GM12878 (cell line): ENCODE results near the gene ANKRD42. TPM values are rescaled to one million over a fixed set of nuclear protein-coding genes. Genes with fewer than 3 reads are reported as not detected.

ENCODE experiments used
- ATAC-seq: fragments of 200-7000 bp; cut with Tn5 transposase; 3 replicates; pipeline ENCODE4 v1.9.1; 2020; ENCODE audit warnings: mild to moderate bottlenecking, moderate library complexity
- BruUV-seq: library from RNA; stranded (reverse); fragments of 400-500 nt; replicated peaks from 2 replicates; lab custom pipeline; 2021; lab: Mats Ljungman, UMichigan
- CTCF ChIA-PET: fragments of 300-600 bp; sonication (Branson Sonifier 250); formaldehyde crosslinking; extraction: SDS; loops from one replicate; lab custom pipeline; 2021; ENCODE audit warnings: inconsistent platforms; lab: Yijun Ruan, JAX
- POLR2A ChIA-PET: fragments of 350-600 bp; formaldehyde crosslinking; extraction: SDS; loops from one replicate; lab custom pipeline; 2021; ENCODE audit warnings: inconsistent platforms; lab: Charles Lee
- RAD21 ChIA-PET: fragments of 300-600 bp; sonication (Branson Sonifier 250); formaldehyde crosslinking; loops from one replicate; lab custom pipeline; 2023; ENCODE audit warnings: antibody characterized with exemption; ENCODE audit not compliant: unreplicated experiment; lab: Charles Lee
- SMC1A ChIA-PET: fragments of 300-600 bp; sonication (Branson Sonifier 250); formaldehyde crosslinking; loops from one replicate; lab custom pipeline; 2023; ENCODE audit not compliant: unreplicated experiment, uncharacterized antibody; lab: Charles Lee
- DNase-seq: peaks from one replicate; pipeline ENCODE4 v3.0.0-alpha.2; 2011; ENCODE audit warnings: low read depth, low spot score
- FAIRE-seq: peaks from 3 replicates; lab custom pipeline; 2011; peaks lifted over from hg19 to GRCh38; lab: Jason Lieb, UNC
- H2AFZ ChIP-seq: 2 replicates; pipeline ENCODE4 v1.6.0; 2011; ENCODE audit warnings: low read depth, low read length, control low read depth; ENCODE audit not compliant: control insufficient read depth
- H3K27ac ChIP-seq: 2 replicates; pipeline ENCODE4 v1.5.1; 2011; ENCODE audit warnings: control low read depth; ENCODE audit not compliant: control insufficient read depth, insufficient read depth
- H3K27me3 ChIP-seq, 2 experiments: replicated peaks in 1 of 2; 2 replicates each; pipeline versions ENCODE4 v1.6.0 to v1.6.1; 2011; ENCODE audit warnings: low read length in 1 of 2; ENCODE audit not compliant: control insufficient read depth in 2 of 2, insufficient read depth in 2 of 2
- H3K36me3 ChIP-seq, 2 experiments: 2 replicates each; pipeline ENCODE4 v1.5.1; 2011; ENCODE audit warnings: low read length in 1 of 2; ENCODE audit not compliant: control insufficient read depth in 2 of 2, insufficient read depth in 2 of 2
- H3K4me1 ChIP-seq: 2 replicates; pipeline ENCODE4 v1.6.1; 2011; ENCODE audit warnings: mild to moderate bottlenecking, low read length, moderate library complexity, mixed read lengths; ENCODE audit not compliant: control insufficient read depth, insufficient read depth
- H3K4me2 ChIP-seq: 2 replicates; pipeline ENCODE4 v1.6.0; 2011; ENCODE audit warnings: control low read depth; ENCODE audit not compliant: control insufficient read depth, insufficient read depth
- H3K4me3 ChIP-seq: fragments of 200-600 bp; sonication (generic); 2 replicates; pipeline ENCODE4 v1.5.1; 2016
- H3K79me2 ChIP-seq: 2 replicates; pipeline ENCODE4 v1.6.0; 2011; ENCODE audit warnings: low read length; ENCODE audit not compliant: control insufficient read depth, insufficient read depth
- H3K9ac ChIP-seq: 2 replicates; pipeline ENCODE4 v1.8.0; 2011; ENCODE audit warnings: low read length, control low read depth, mixed read lengths; ENCODE audit not compliant: control insufficient read depth, insufficient read depth
- H3K9me3 ChIP-seq: replicated peaks from 3 replicates; pipeline ENCODE4 v1.5.1; 2011; ENCODE audit warnings: mild to moderate bottlenecking, low read length; ENCODE audit not compliant: control insufficient read depth, insufficient read depth
- H4K20me1 ChIP-seq: 2 replicates; pipeline ENCODE4 v1.6.0; 2011; ENCODE audit not compliant: control insufficient read depth, insufficient read depth
- ASH2L ChIP-seq: fragments of 300-600, 200-600 bp; sonication (generic); IDR thresholded peaks from 2 replicates; pipeline ENCODE4 v1.6.1; 2017; ENCODE audit warnings: low read depth, mild to moderate bottlenecking, borderline replicate concordance
- BCLAF1 ChIP-seq: fragments of 450-650 bp; IDR thresholded peaks from 2 replicates; pipeline ENCODE4 v1.6.1; 2017; ENCODE audit warnings: antibody characterized with exemption, mild to moderate bottlenecking, moderate library complexity
- BMI1 ChIP-seq: fragments of 450-650 bp; IDR thresholded peaks from 2 replicates; pipeline ENCODE4 v1.6.1; 2016; ENCODE audit warnings: mild to moderate bottlenecking, moderate library complexity, borderline replicate concordance
- CHD2 ChIP-seq: IDR thresholded peaks from 2 replicates; pipeline ENCODE4 v1.6.1; 2011; ENCODE audit warnings: low read depth, low read length, improper control_type of control experiment, borderline replicate concordance
- DPF2 ChIP-seq: fragments of 450-650 bp; IDR thresholded peaks from 2 replicates; pipeline ENCODE4 v1.6.1; 2017; ENCODE audit warnings: mild to moderate bottlenecking
- ETV6 ChIP-seq, 2 experiments: fragments of 450-650 bp in 1 of 2; IDR thresholded peaks in 1 of 2; conservative IDR thresholded peaks in 1 of 2; 2 replicates each; pipeline ENCODE4 v1.6.1; 2014; ENCODE audit warnings: antibody characterized with exemption in 1 of 2, borderline replicate concordance in 1 of 2, low read depth in 1 of 2, mild to moderate bottlenecking in 1 of 2, moderate library complexity in 1 of 2
- GATAD2B ChIP-seq: fragments of 450-650 bp; conservative IDR thresholded peaks from 2 replicates; pipeline ENCODE4 v1.6.1; 2017; ENCODE audit warnings: low read depth, mild to moderate bottlenecking, moderate library complexity
- LARP7 ChIP-seq: fragments of 450-650 bp; IDR thresholded peaks from 2 replicates; pipeline ENCODE4 v1.6.1; 2017; ENCODE audit warnings: mild to moderate bottlenecking
- MEF2A ChIP-seq: IDR thresholded peaks from 2 replicates; pipeline ENCODE4 v1.6.1; 2011; ENCODE audit warnings: low read depth, mild to moderate bottlenecking, low read length, moderate library complexity; ENCODE audit not compliant: insufficient read depth
- POLR2A ChIP-seq: IDR thresholded peaks from 2 replicates; pipeline ENCODE4 v1.6.1; 2011; ENCODE audit warnings: low read depth, mild to moderate bottlenecking, low read length
- SMC3 ChIP-seq: IDR thresholded peaks from 2 replicates; pipeline ENCODE4 v1.6.1; 2011; ENCODE audit warnings: low read length, improper control_type of control experiment, borderline replicate concordance
- SREBF2 ChIP-seq: IDR thresholded peaks from 2 replicates; pipeline ENCODE4 v1.6.1; 2012; ENCODE audit warnings: mild to moderate bottlenecking, low read length
- ZBTB40 ChIP-seq: fragments of 450-650 bp; IDR thresholded peaks from 2 replicates; pipeline ENCODE4 v1.6.1; 2016; ENCODE audit warnings: mild to moderate bottlenecking, moderate library complexity, borderline replicate concordance
- WGBS: methylation state at CpG from one replicate; pipeline ENCODE4 v1.1.6; 2016; ENCODE audit warnings: low lambda C conversion rate; ENCODE audit not compliant: insufficient replicate concordance, insufficient coverage; ENCODE audit errors: missing lambda C conversion rate; 5-methylcytosine and 5-hydroxymethylcytosine counted together
- in situ Hi-C: fragments of 300-500 bp; cut with MboI; formaldehyde crosslinking; loops from 9 replicates; pipeline ENCODE4 v1.14.3; 2018; ENCODE audit warnings: mixed read lengths
- intact Hi-C: fragments of 100-400 bp; cut with micrococcal nuclease; formaldehyde crosslinking; loops from one replicate; pipeline ENCODE4 v1.14.2; 2022; ENCODE audit not compliant: unreplicated experiment
- polyA plus RNA-seq, 11 experiments: library from polyadenylated mRNA; depleted of rRNA in 4 of 11; unstranded in 6 of 11; stranded (reverse) in 5 of 11; fragments of >200 nt; fragmentation: Nextera tagmentation in 4 of 11; fragmentation: Illumina TruSeq in 1 of 11; extraction: Ambion mirVana in 4 of 11; extraction: Trizol in 1 of 11; gene quantifications; 1 replicate in 1 of 11; 2 replicates in 10 of 11; pipeline versions ENCODE4 v1.2.1 to v1.2.3, GENCODE V29; 2011 to 2016; ENCODE audit warnings: inconsistent platforms in 2 of 11, missing spikeins in 2 of 11, low read depth in 1 of 11
- total RNA-seq, 4 experiments: library from RNA; depleted of rRNA in 3 of 4; stranded (reverse); fragments of >200 nt in 3 of 4; fragmentation: Illumina TruSeq in 1 of 4; extraction: Trizol in 1 of 4; gene quantifications; 2 replicates each; pipeline versions ENCODE4 v1.2.1 to v1.2.3, GENCODE V29; 2013 to 2021

The ANKRD42 gene
- total and polyA plus RNA-seq, 10 of the 15 experiments (the other 5 are each of a cell fraction or from before 2014, with no cell fraction given) = 0.68 to 3.2 (median 2.0) TPM

- in situ Hi-C loops = loop anchor here (5.0 kb wide), 2 partner anchors 84 to 254 kb away; partner anchors contain the start of genes DDIAS, PRCP and RAB30
- Histone ChIP-seq H3K4me2 (peak overlapping the region; percentile 86), H3K79me2 (peaks cover 48% of the 10 kb centered on the region), H3K9me3 (no peaks in the 10 kb centered on the region), H3K4me3 (peak overlapping the region; percentile 80), H2AFZ (peak overlapping the region; percentile 92), H3K36me3 (peaks cover 0 to 13% of the 10 kb centered on the region in 2 experiments; a peak in 2 of 4 replicates), H3K27ac (peak overlapping the region; percentile 85), H3K4me1 (peaks cover 3% of the 10 kb centered on the region; the same call in 1 of the 2 replicates), H3K27me3 (no peaks in the 10 kb centered on the region), H4K20me1 (peaks cover 2% of the 10 kb centered on the region), H3K9ac (peak overlapping the region; percentile 86)
- RAD21 ChIA-PET = interaction anchor here (0.6 to 2.9 kb wide), 34 partner anchors 9 to 289 kb away, joined by 3 to 27 read pairs (median 4); partner anchors contain the start of genes DDIAS, PRCP and RAB30
- under 1% methylated on average over 35 of the region's 35 CpGs for WGBS
- intact Hi-C loops = loop anchor here (2.0 to 5.0 kb wide), 5 partner anchors 40 to 254 kb away; partner anchors contain the start of genes DDIAS and PRCP
- SMC1A ChIA-PET = interaction anchor here (0.6 to 3.9 kb wide), 35 partner anchors 11 to 1216 kb away, joined by 3 to 48 read pairs (median 5); partner anchors contain the start of genes DDIAS and RAB30
- FAIRE-seq (peak; percentile 97), ATAC-seq (peak; percentile 89), DNase-seq (peak; percentile 100)
- BruUV-seq = TSS peak; percentile 95
- POLR2A ChIA-PET = interaction anchor here (0.5 to 4.1 kb wide), 38 partner anchors 8 to 410 kb away, joined by 3 to 42 read pairs (median 5); partner anchors contain the start of genes ANKRD42, CCDC90B, DDIAS and PRCP
- CTCF ChIA-PET = interaction anchor here (0.8 to 4.3 kb wide), 21 partner anchors 13 to 289 kb away, joined by 3 to 18 read pairs (median 4); partner anchors contain the start of gene DDIAS
- TF ChIP-seq POLR2A (no peak), CHD2 (peak; percentile 82), BMI1 (peak; percentile 98), ETV6 (conservative IDR thresholded peaks at IDR 0.05 in 1 of 2, IDR thresholded peaks at IDR 0.05 in 1 of 2; ENCODE audit: borderline replicate concordance in 1 of 2, low read depth in 1 of 2) (peak in 1 of 2 experiments; percentile 31; a peak in 1 of 4 replicates), SREBF2 (0 out of 2 replicates have a peak, but pooled peaks have one; percentile 44), BCLAF1 (no peak), ASH2L (0 out of 2 replicates have a peak, but pooled peaks have one; percentile 20), GATAD2B (no peak; the same call in 1 of the 2 replicates), SMC3 (no peak), ZBTB40 (peak; percentile 36; the same call in 1 of the 2 replicates), LARP7 (peak; percentile 55), DPF2 (peak; percentile 95), MEF2A (no peak)
Observed at GRCh38 chr11:83156144-83156995, 37.1 kb upstream of the ANKRD42 start.
